Right ventricle myocardium inferior (tissue), 1 donor: ENCODE measurements around the gene KDSR. TPM values are rescaled to one million over a fixed set of nuclear protein-coding genes. Genes with fewer than 3 reads are reported as not detected.
A peak's percentile ranks its signal among the peaks of the same experiment; 100 is the strongest.
"Not testable (repeated sequence)": the region's sequence is repeated elsewhere in the genome, so short reads cannot be mapped to it uniquely, and the experiment has no call there.

Experiments
- ATAC-seq: fragments of 200-7000 bp; cut with Tn5 transposase; one replicate; pipeline ENCODE4 v1.9.1; 2020; ENCODE audit warnings: mild to moderate bottlenecking, moderate library complexity
- DNase-seq: peaks from one replicate; pipeline ENCODE4 v3.0.0; 2021; ENCODE audit errors: missing footprints
- intact Hi-C: fragments of 100-400 bp; cut with DNase I; formaldehyde crosslinking; loops from one replicate; pipeline ENCODE4 v1.11.0; 2022
- total RNA-seq: library from RNA; stranded (reverse); fragmentation: NEBNext Ultra II Directional; extraction: Animal tissue kit (Norgen Biotek cat#: 25700); gene quantifications from one replicate; pipeline ENCODE4 v1.2.1, GENCODE V29; 2021
- donor health status: DM: no; HTN: yes; CAD: no; lungs with severe emphysema.

KDSR gene
- total RNA-seq, 1 donor from 2014 or later = 32.3 TPM

- ATAC-seq (no peak), DNase-seq (no peak)
- intact Hi-C loops = no loop called here
Measured at GRCh38 chr18:63373161-63373560, 6.2 kb upstream of the KDSR start.

GRCh38 chr18:63368611-63369010, 1.6 kb upstream of the KDSR start:
- DNase-seq = no peak
- ATAC-seq = no peak
- intact Hi-C loops = loop anchor here (5.0 kb wide), 1 partner anchor 34 kb away; no protein-coding TSS in a partner anchor

DNA sequence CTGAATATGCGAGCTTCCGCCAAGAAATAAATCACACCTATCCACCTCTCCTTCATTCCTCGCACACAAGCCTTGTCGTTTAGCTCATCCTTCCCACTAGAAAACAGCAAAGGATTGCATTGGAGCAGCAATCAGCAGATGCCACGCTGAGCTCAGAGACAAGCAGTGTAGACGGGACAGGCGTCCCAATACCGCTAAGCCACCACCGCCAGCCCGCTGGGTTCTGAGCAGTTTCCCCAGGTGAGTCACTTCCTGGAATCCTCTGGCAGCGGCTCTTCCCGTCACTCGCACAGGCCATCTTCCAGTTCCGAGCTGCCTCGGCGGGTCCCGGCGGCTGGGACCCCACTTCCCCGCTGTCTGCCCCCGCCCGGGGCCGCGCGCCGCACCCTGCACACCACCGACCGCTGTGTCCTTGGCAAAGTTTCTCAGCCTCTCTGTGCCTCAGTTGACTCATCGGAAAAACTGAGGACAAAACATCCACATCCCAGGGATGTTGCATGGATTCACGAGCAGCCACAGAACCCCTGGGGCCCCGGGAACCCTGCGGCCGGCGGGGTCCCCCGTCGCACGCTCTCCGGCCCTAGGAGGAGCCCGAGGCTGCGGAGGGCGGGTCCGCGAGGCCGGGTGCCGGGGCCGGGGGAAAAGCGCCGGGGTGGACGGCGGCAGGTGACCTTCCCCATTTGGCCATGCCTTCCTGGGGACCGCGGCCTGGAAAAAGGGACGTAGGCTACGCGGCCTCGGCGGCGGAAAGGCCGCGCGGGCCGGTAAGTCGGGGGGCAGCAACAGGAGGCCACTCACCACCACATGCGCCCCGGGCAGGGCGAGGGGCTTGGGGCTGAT, 573 bp downstream of the KDSR start:
- DNase-seq (peak; percentile 72), ATAC-seq (no peak)
- intact Hi-C loops = loop anchor here (1.0 to 5.0 kb wide), 2 partner anchors 36 to 56 kb away; partner anchors contain the start of gene VPS4B

DNA sequence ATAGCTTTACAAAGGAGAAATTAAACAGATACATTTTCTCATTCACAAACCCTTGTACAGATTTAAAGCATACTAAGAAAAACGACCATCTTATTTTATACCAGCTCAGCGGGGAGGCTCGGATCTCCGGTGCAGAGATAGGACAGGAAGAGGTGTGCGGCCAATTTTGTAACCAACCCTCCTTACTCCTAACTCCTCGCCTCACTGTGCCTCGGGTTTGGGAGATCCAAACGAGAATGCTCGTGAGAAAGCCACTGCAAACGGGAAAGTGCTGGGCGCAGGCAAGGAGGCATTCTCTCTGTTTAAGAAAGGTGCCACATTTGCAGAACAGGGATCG, 1.2 kb downstream of the KDSR start:
- intact Hi-C loops = loop anchor here (5.0 kb wide), 1 partner anchor 36 kb away; no protein-coding TSS in a partner anchor
- DNase-seq = no peak
- ATAC-seq = no peak

- DNase-seq (no peak), ATAC-seq (no peak)
- intact Hi-C loops = no loop called here
Measured at GRCh38 chr18:63363951-63364350, 3.1 kb downstream of the KDSR start.

- DNase-seq, ATAC-seq, intact Hi-C loops: not testable (repeated sequence)
Measured at GRCh38 chr18:63363420-63363819, 3.6 kb downstream of the KDSR start.

GRCh38 chr18:63356272-63356896, 10.6 kb downstream of the KDSR start:
- no peak for DNase-seq
- ATAC-seq = no peak
- intact Hi-C loops = no loop called here

DNA sequence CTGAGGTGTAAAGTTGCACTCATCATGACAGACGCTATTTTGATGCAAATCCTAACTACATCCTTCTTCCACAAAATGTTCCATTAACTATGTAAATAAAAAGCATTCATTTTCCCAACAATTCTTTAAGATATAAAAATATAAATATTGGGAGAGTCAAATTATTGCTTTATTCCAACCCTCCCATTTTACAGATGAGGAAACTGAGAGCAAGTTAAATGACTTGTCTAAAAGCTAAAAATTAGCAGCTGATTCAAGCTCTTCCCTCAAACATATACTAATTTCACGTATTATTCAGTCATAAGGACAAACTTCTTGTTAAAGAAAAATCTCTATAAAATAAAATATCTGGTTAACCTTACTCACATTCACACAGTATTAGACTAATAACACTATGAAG, 16.8 kb downstream of the KDSR start:
- intact Hi-C loops = no loop called here
- DNase-seq (no peak), ATAC-seq (no peak)

GRCh38 chr18:63348508-63349136, 18.4 kb downstream of the KDSR start:
- intact Hi-C loops = loop anchor here (1.0 kb wide), 1 partner anchor 18 kb away; no protein-coding TSS in a partner anchor
- ATAC-seq (no peak), DNase-seq (no peak)

DNA sequence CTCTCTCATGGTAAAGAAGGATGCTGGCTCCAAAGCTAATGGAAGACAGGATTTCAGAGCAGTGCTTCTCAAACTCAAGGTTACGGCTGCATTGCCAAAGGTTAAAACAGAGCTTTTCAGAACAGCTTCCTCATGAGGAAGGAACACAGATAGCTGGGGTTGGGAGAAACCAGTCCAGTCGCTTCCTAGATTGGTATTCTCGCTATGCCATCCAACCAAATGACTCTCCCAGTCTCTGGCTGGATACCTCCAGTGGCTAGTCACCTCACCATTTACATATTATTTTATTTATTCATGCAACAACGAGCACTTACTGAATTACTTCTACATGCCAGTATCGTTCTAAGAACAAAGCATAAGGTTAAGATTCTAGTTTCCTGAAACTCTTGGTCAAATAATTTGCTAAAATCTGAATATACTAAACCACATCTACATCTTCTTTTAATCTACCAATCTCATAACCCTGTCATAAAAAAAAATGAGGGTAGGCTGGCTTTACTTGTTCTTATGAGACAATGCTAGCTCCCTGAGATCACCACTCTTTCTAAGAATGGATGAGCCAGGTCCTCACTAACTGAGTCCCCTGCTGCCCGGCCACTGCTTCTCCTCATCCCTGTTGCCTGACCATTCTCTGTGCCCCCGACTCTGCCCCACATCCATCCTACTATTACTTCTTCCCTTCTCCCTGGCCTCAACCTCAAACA, 20.4 kb downstream of the KDSR start:
- no peak for DNase-seq
- intact Hi-C loops = no loop called here
- peak; percentile 40 for ATAC-seq

- ATAC-seq = peak; percentile 80
Measured at GRCh38 chr18:63346031-63346430, 21.0 kb downstream of the KDSR start.

GRCh38 chr18:63344918-63345317, 22.1 kb downstream of the KDSR start:
- ATAC-seq (no peak), DNase-seq (no peak)
- intact Hi-C loops = loop anchor here (2.0 kb wide), 1 partner anchor 94 kb away; no protein-coding TSS in a partner anchor

More at GRCh38 chr18:63346031-63346430, 21.0 kb downstream of the KDSR start:
- intact Hi-C loops = no loop called here
- DNase-seq = no peak

- DNase-seq (no peak), ATAC-seq (no peak)
- intact Hi-C loops = loop anchor here (2.0 kb wide), 1 partner anchor 95 kb away; no protein-coding TSS in a partner anchor
Measured at GRCh38 chr18:63344263-63344662, 22.7 kb downstream of the KDSR start.

DNA sequence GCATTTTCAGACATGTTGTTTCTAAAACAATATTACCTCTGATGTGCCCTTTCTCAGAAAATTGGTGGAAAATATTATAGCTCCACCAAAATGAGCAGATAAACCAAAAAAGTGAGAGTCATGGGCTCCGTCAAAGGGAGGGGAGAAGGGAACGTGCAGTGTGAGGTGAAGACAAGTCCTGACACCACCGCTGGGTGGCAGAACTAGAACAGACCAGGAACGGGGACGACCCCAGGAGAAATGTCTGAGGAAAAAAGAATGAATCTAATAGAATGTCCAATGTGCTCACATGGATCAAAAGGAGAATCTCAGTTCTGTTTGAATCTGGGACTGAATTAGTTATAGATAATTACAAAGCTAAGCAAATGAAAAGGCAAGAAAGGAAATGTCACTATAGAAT, 24.8 kb downstream of the KDSR start:
- ATAC-seq (no peak), DNase-seq (no peak)
- intact Hi-C loops = no loop called here

- DNase-seq = no peak
- intact Hi-C loops = no loop called here
- ATAC-seq = no peak
Measured at GRCh38 chr18:63339920-63340484, 27.0 kb downstream of the KDSR start.

DNA sequence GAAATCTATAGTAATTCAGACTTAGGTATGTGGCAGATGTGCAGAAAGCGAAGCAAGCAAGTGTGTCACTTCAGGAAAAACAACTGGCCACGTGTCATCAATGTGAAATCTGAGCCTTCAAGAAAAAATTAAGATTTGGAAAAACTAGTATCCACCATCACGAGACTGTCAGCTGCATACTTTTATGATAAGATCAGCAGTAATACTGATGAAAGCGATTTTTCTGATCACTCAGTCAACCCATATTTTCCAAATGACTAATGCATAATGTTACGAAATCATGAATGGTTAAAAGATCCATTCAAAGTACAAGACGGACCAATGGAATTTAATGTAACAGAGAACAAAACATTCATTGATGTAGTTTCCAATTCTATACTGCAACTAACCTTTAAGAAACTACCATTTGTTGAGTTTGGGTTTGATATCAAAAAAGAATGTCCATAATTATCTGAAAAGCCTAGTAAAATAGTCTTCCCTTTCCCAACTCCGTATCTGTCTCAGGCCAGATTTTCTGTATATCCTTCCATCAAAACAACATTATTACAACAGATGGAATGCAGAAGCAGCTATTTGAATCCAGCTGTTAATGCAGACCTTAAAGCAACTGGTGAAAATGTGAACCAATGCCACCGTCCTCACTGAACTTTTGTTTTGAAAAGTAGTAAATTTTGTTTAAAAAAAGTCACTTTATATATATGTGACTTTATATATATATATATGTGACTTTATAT, 30.5 kb downstream of the KDSR start:
- no peak for DNase-seq
- ATAC-seq = no peak
- intact Hi-C loops = no loop called here

DNA sequence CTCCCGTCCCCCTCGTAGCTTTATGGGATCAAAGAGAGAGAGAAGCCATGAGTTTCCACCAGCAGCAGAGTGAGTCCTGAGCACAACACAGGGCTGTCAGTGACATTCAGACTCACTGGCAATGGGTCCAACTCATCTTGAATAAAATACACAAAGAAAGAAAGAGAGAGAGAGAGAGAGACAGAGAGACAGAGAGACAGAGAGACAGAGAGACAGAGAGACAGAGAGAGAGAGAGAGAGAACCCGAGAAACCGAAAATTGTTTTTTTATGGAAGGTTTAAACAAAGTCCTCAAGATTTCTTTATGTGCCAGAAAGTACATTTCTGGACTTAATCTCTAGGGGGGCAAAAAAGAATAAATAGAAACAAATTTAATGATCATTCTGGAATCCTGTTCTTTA, 35.9 kb downstream of the KDSR start:
- intact Hi-C loops = no loop called here
- ATAC-seq (no peak), DNase-seq (no peak)
